HFFc6 (cell line): ENCODE measurements around the gene COPE. TPM values are rescaled to one million over a fixed set of nuclear protein-coding genes. Genes with fewer than 3 reads are reported as not detected.

Source experiments
- DNase-seq: peaks from one replicate; pipeline ENCODE4 v3.0.0-alpha.2; 2018
- H3K27ac Mint-ChIP-seq: 2 replicates; pipeline ENCODE4 v1.8.0; 2020; ENCODE audit warnings: mild to moderate bottlenecking, mixed read lengths
- H3K27me3 Mint-ChIP-seq: 2 replicates; pipeline ENCODE4 v1.8.0; 2021; ENCODE audit warnings: mild to moderate bottlenecking, moderate library complexity, mixed read lengths; ENCODE audit not compliant: insufficient read depth
- H3K36me3 Mint-ChIP-seq: 2 replicates; pipeline ENCODE4 v1.8.0; 2021; ENCODE audit warnings: low read depth, mixed read lengths
- H3K4me1 Mint-ChIP-seq: 2 replicates; pipeline ENCODE4 v1.8.0; 2020; ENCODE audit warnings: low read depth, mixed read lengths
- H3K4me3 Mint-ChIP-seq: 2 replicates; pipeline ENCODE4 v1.8.0; 2020; ENCODE audit warnings: mild to moderate bottlenecking, moderate library complexity, mixed read lengths
- H3K9me3 Mint-ChIP-seq: 2 replicates; pipeline ENCODE4 v1.8.0; 2020; ENCODE audit warnings: mild to moderate bottlenecking, mixed read lengths
- CTCF ChIP-seq: fragments of 200-600 bp; sonication (generic); IDR thresholded peaks from 2 replicates; pipeline ENCODE4 v1.5.0; 2021; ENCODE audit warnings: antibody characterized with exemption, mild to moderate bottlenecking
- long read RNA-seq: library from polyadenylated mRNA; unstranded; transcript quantifications from one replicate; pipeline ENCODE4 v2.0.0, GENCODE V29; 2019
- total RNA-seq, 6 experiments: library from RNA; stranded (reverse); fragmentation: NEBNext Ultra II Directional; extraction: Animal tissue kit (Norgen Biotek cat#: 25700); gene quantifications; 2 replicates in 1 of 6; 3 replicates in 5 of 6; pipeline ENCODE4 v1.2.3, GENCODE V29; 2021

Gene COPE
- total RNA-seq = 100 to 1,000 TPM; 268 to 315 (median 286) TPM
- long read RNA-seq, transcript COPE-202 (9 exons, 948 nt) = minor isoform, 18 of 391 reads
- long read RNA-seq, transcript COPE-201 (10 exons, 1,141 nt) = major isoform, 329 of 391 reads
- long read RNA-seq, partial matches to known transcripts = 8 of 391 reads
- long read RNA-seq, other reads (novel, unspliced or antisense) = 35 of 391 reads

GRCh38 chr19:18919086-18919899 is at the start of gene COPE, which contains the start of gene DDX49:
Gene COPE, minus strand, starts transcription at chr19:18919387. Its CDS starts 39 bp downstream, at chr19:18919348.
Gene DDX49, plus strand, starts transcription at chr19:18919715. Its CDS starts 27 bp downstream, at chr19:18919742.
- Mint-ChIP-seq H3K4me1 (peaks cover 33% of the 10 kb centered on the region), H3K27ac (peak within 1 kb of the TSS; percentile 97), H3K27me3 (peaks cover 13% of the 10 kb centered on the region), H3K36me3 (peaks cover 38% of the 10 kb centered on the region), H3K4me3 (peak within 1 kb of the TSS; percentile 99), H3K9me3 (no peaks in the 10 kb centered on the region; the same call in 1 of the 2 replicates)
- peak; percentile 100 for DNase-seq
- TF ChIP-seq CTCF = peak; percentile 19; the same call in 1 of the 2 replicates

- Mint-ChIP-seq H3K27me3 (peaks cover 2% of the 10 kb centered on the region), H3K36me3 (peaks cover 4% of the 10 kb centered on the region), H3K4me1 (peaks cover 33% of the 10 kb centered on the region), H3K27ac (peak overlapping the region; percentile 48; the same call in 1 of the 2 replicates), H3K9me3 (peaks cover 4% of the 10 kb centered on the region; the same call in 1 of the 2 replicates), H3K4me3 (no peak overlapping the region)
- no peak for DNase-seq
- no peak for TF ChIP-seq CTCF
These were observed 48.4 kb upstream of the COPE start for GRCh38 chr19:18967358-18968146.

GRCh38 chr19:18966307-18966706 is 47.1 kb upstream of the COPE start:
- Mint-ChIP-seq H3K36me3 (peaks cover 4% of the 10 kb centered on the region), H3K27me3 (peaks cover 4% of the 10 kb centered on the region), H3K4me3 (no peak overlapping the region), H3K27ac (no peak overlapping the region), H3K4me1 (peaks cover 25% of the 10 kb centered on the region), H3K9me3 (peaks cover 4% of the 10 kb centered on the region; the same call in 1 of the 2 replicates)
- TF ChIP-seq CTCF = no peak
- DNase-seq = no peak

- DNase-seq = no peak
- H3K27me3 Mint-ChIP-seq = peaks cover 4% of the 10 kb centered on the region
- H3K4me3 Mint-ChIP-seq = no peak overlapping the region
- peaks cover under 1% of the 10 kb centered on the region; the same call in 1 of the 2 replicates for H3K9me3 Mint-ChIP-seq
- TF ChIP-seq CTCF = no peak
- H3K36me3 Mint-ChIP-seq = peaks cover under 1% of the 10 kb centered on the region
- no peak overlapping the region for H3K27ac Mint-ChIP-seq
- peaks cover 6% of the 10 kb centered on the region for H3K4me1 Mint-ChIP-seq
These were observed 44.9 kb upstream of the COPE start for GRCh38 chr19:18964121-18964520.
